LoVo (cell line): Measurements from ENCODE around the gene FHL1.

Experiments
- DNase-seq: peaks from one replicate; pipeline ENCODE4 v3.0.0-alpha.2; 2016; ENCODE audit warnings: low spot score

Gene FHL1

DNA sequence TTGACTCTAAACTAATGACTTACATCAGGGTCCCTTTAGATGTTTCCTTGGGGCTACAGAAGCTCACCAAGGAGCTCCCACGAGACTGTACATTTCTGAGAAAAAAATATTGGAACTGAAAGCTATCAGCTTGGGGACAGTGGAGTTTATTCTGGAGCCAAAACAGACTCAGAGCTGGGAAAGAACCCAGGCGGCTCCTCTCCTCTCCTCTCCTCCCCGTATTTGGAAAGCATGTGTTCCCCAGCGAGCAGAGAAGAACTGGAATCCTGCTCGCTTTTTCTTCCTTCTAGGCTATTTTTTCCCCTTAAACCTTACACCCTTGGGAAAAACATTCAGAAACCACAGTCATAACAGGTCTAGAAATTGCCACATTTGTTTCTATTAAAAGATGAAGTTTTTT lies 108.2 kb downstream of the FHL1 start:
- DNase-seq: no peak

GRCh38 chrX:136256026-136256425 lies 108.7 kb downstream of the FHL1 start:
- no peak for DNase-seq

DNA sequence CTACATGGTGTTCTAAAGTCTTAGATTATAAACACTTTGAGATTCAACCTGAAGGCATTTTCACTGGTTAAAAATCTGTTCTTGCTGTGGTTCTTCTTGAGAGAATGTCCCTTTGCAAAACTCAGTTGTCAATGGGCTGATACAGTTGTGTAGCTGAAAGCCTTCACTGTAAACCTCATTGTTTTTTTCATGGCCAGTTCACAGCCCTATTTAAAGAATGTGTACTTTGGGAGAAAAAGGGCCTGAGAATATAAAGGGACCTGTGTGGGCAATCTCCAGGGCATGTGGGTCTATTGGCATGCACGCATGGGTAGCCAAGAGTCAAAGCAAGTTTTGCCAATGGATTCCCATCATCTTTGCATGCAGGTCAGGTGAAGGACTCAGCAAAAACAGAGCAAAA lies 111.6 kb downstream of the FHL1 start:
- no peak for DNase-seq

- no peak for DNase-seq
These were observed 112.2 kb downstream of the FHL1 start for GRCh38 chrX:136259543-136259942.

- DNase-seq: no peak
These were observed 113.4 kb downstream of the FHL1 start for GRCh38 chrX:136260776-136261175.
